Spinal cord (tissue), 10 donors: ENCODE results near the gene IRF2BP2. TPM values are rescaled to one million over a fixed set of nuclear protein-coding genes. Genes with fewer than 3 reads are reported as not detected.

Experiments used
- DNase-seq, 6 donors: peaks; one replicate each; pipeline versions ENCODE4 v3.0.0 to v3.0.0-alpha.2; 2013 to 2015; ENCODE audit warnings: low spot score in 6 of 6, low read depth in 4 of 6
- H3K27ac ChIP-seq: one replicate; pipeline ENCODE4 v1.5.1; 2013; ENCODE audit warnings: low read depth, low read length, control low read depth
- H3K27me3 ChIP-seq: one replicate; pipeline ENCODE4 v1.6.1; 2013; ENCODE audit warnings: low read length; ENCODE audit not compliant: control insufficient read depth, insufficient read depth
- H3K36me3 ChIP-seq: one replicate; pipeline ENCODE4 v1.6.1; 2013; ENCODE audit warnings: low read length; ENCODE audit not compliant: control insufficient read depth, insufficient read depth
- H3K4me1 ChIP-seq: one replicate; pipeline ENCODE4 v1.6.1; 2013; ENCODE audit warnings: low read length; ENCODE audit not compliant: control insufficient read depth, insufficient read depth
- H3K4me3 ChIP-seq: one replicate; pipeline ENCODE4 v1.5.1; 2013; ENCODE audit warnings: low read depth, low read length, control low read depth
- H3K9me3 ChIP-seq: one replicate; pipeline ENCODE4 v1.6.1; 2013; ENCODE audit warnings: low read length; ENCODE audit not compliant: control insufficient read depth, insufficient read depth
- WGBS: methylation state at CpG from one replicate; pipeline ENCODE4 v1.1.5; 2013; ENCODE audit warnings: missing lambda C conversion rate; ENCODE audit not compliant: insufficient coverage; 5-methylcytosine and 5-hydroxymethylcytosine counted together
- polyA plus RNA-seq, 2 donors: library from polyadenylated mRNA; unstranded; fragments of 120-200 nt; gene quantifications; one replicate each; pipeline ENCODE4 v1.2.1, GENCODE V29; 2013; ENCODE audit not compliant: insufficient read length in 2 of 2
- total RNA-seq, 2 donors: library from RNA; depleted of rRNA in 1 of 2; stranded (reverse); fragments of 120-200 nt in 1 of 2; fragments of >200 nt in 1 of 2; gene quantifications; one replicate each; pipeline versions ENCODE4 v1.2.3 to v1.2.4, GENCODE V29; 2013 to 2014
- donor health status: healthy.

Gene IRF2BP2
- total and polyA plus RNA-seq, 4 donors = 98.7 to 105 (median 103) TPM

- DNase-seq = peak in 2 of 6 donors; percentile 65 to 72
- no peaks in the 10 kb centered on the region for H3K9me3 ChIP-seq
- peaks cover 22% of the 10 kb centered on the region for H3K4me1 ChIP-seq
- H3K4me3 ChIP-seq = peak overlapping the region; percentile 82
- H3K36me3 ChIP-seq = peaks cover 12% of the 10 kb centered on the region
- no peaks in the 10 kb centered on the region for H3K27me3 ChIP-seq
- H3K27ac ChIP-seq = peak overlapping the region; percentile 98
- WGBS = 5% methylated on average over 4 of the region's 6 CpGs
Observed at GRCh38 chr1:234603221-234604204, 6.5 kb downstream of the IRF2BP2 start.

GRCh38 chr1:234602334-234603220 is 7.4 kb downstream of the IRF2BP2 start:
- no peaks in the 10 kb centered on the region for H3K9me3 ChIP-seq
- H3K27me3 ChIP-seq = no peaks in the 10 kb centered on the region
- peak in 2 of 6 donors; percentile 74 to 75 for DNase-seq
- H3K4me3 ChIP-seq = peak overlapping the region; percentile 82
- 17% methylated on average over 2 of the region's 7 CpGs for WGBS
- peaks cover 7% of the 10 kb centered on the region for H3K36me3 ChIP-seq
- peak overlapping the region; percentile 98 for H3K27ac ChIP-seq
- peaks cover 21% of the 10 kb centered on the region for H3K4me1 ChIP-seq

GRCh38 chr1:234601301-234602017 is 8.5 kb downstream of the IRF2BP2 start:
- WGBS = 47% methylated on average over 2 of the region's 10 CpGs
- Histone ChIP-seq H3K9me3 (no peaks in the 10 kb centered on the region), H3K36me3 (no peaks in the 10 kb centered on the region), H3K27me3 (no peaks in the 10 kb centered on the region), H3K27ac (peak overlapping the region; percentile 98), H3K4me1 (peaks cover 15% of the 10 kb centered on the region), H3K4me3 (no peak overlapping the region)
- peak in 1 of 6 donors; percentile 36 for DNase-seq

- Histone ChIP-seq H3K4me3 (peak overlapping the region; percentile 48), H3K4me1 (peaks cover 15% of the 10 kb centered on the region), H3K27ac (peak overlapping the region; percentile 98), H3K36me3 (no peaks in the 10 kb centered on the region), H3K9me3 (no peaks in the 10 kb centered on the region), H3K27me3 (no peaks in the 10 kb centered on the region)
- WGBS = 14% methylated on average over 5 of the region's 11 CpGs
- DNase-seq = peak in 2 of 6 donors; percentile 74 to 90
Observed at GRCh38 chr1:234600418-234601281, 9.3 kb downstream of the IRF2BP2 start.

GRCh38 chr1:234599617-234600417 is 10.2 kb downstream of the IRF2BP2 start:
- H3K27me3 ChIP-seq = no peaks in the 10 kb centered on the region
- H3K9me3 ChIP-seq = no peaks in the 10 kb centered on the region
- peak in 2 of 6 donors; percentile 85 to 91 for DNase-seq
- no peaks in the 10 kb centered on the region for H3K36me3 ChIP-seq
- H3K27ac ChIP-seq = peak overlapping the region; percentile 99
- H3K4me1 ChIP-seq = peaks cover 15% of the 10 kb centered on the region
- WGBS = under 1% methylated on average over 87 of the region's 87 CpGs
- peak overlapping the region; percentile 75 for H3K4me3 ChIP-seq

GRCh38 chr1:234598974-234599616 is 10.9 kb downstream of the IRF2BP2 start:
- peak overlapping the region; percentile 75 for H3K4me3 ChIP-seq
- H3K9me3 ChIP-seq = no peaks in the 10 kb centered on the region
- H3K36me3 ChIP-seq = no peaks in the 10 kb centered on the region
- DNase-seq = no peak
- peaks cover 15% of the 10 kb centered on the region for H3K4me1 ChIP-seq
- no CpG with 5 or more reads among the region's 1 CpG for WGBS
- peak overlapping the region; percentile 99 for H3K27ac ChIP-seq
- H3K27me3 ChIP-seq = no peaks in the 10 kb centered on the region

- H3K27ac ChIP-seq = no peak overlapping the region
- H3K27me3 ChIP-seq = no peaks in the 10 kb centered on the region
- no peaks in the 10 kb centered on the region for H3K36me3 ChIP-seq
- no CpG with 5 or more reads among the region's 2 CpGs for WGBS
- peak in 2 of 6 donors; percentile 64 to 65 for DNase-seq
- peaks cover 15% of the 10 kb centered on the region for H3K4me1 ChIP-seq
- H3K9me3 ChIP-seq = no peaks in the 10 kb centered on the region
- H3K4me3 ChIP-seq = no peak overlapping the region
Observed at GRCh38 chr1:234597894-234598293, 12.1 kb downstream of the IRF2BP2 start.

- no peak overlapping the region for H3K27ac ChIP-seq
- no peak for DNase-seq
- H3K4me3 ChIP-seq = no peak overlapping the region
- H3K4me1 ChIP-seq = peaks cover 11% of the 10 kb centered on the region
- no peaks in the 10 kb centered on the region for H3K9me3 ChIP-seq
- 92% methylated on average over 2 of the region's 2 CpGs for WGBS
- no peaks in the 10 kb centered on the region for H3K36me3 ChIP-seq
- no peaks in the 10 kb centered on the region for H3K27me3 ChIP-seq
Observed at GRCh38 chr1:234595899-234596298, 14.1 kb downstream of the IRF2BP2 start.
